ENCODE measurements around the gene SMLR1.

Gene SMLR1

DNA sequence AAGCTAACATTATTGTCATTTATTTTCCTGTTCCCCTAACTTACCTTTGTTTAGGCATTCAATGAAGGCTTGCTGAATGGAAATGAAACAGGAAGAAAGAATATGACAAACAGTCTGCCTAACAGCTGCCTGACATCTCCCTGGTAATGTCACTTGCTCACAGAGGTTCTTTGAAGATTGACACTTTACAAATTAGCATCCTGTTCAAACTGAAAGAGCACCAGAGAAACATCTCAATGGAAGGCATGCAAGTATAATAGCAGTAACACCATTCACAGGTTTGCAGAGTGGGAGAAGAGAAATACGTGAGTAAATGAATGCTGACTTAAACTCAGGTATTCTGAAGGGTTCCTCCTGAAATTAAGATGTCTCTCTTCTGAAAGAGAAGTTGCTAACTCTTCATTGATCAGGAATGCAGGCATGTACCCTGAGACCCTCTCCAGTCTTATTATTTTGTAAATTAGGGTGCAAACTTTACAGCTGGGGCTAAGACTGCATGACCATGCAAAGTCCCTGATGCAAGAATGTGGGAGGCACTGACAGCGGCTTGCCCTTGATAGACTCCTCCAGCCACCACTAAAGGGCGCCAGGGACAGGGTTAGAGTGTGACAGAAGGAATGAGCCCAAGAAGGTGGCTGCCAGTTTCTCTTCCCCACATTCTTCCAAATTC, 1.3 kb upstream of the SMLR1 start:
- no peak for DNase-seq

DNA sequence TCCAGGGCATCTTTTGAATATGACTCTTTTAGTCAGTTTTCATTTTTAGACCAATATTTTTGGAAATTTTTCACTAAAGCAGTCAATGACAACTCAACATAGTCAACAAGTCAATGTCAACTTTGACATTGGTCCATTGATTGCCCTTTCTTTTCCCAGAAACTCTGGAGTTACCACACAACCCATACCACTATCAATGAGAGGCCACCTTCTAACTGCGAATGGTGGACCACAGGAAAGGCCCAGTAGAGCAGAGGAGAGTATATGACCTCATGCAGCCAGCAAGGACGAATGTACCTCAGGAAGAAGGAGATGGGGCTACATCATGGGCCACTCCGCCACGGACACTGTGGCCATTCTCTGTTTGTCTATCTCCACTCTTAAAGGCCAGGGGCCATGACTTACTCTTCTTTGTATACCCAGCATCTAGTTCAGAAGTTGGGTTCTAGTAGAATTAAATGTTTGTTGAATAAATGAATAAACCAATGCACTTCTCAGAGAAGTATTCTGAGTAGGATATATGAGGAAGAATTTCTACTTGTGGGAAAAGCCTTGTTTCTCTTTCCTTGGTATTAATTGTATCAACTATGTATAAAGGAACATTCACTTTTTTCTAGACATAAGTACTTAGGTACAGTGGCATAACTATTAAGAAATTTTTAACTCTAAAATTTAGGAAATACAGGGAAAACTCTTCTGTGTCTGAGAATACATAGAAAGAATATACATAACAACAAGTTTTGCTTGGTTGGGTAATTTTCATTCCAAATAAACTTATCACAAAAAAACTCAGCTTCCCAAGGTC, 562 bp upstream of the SMLR1 start:
- no peak for DNase-seq

DNA sequence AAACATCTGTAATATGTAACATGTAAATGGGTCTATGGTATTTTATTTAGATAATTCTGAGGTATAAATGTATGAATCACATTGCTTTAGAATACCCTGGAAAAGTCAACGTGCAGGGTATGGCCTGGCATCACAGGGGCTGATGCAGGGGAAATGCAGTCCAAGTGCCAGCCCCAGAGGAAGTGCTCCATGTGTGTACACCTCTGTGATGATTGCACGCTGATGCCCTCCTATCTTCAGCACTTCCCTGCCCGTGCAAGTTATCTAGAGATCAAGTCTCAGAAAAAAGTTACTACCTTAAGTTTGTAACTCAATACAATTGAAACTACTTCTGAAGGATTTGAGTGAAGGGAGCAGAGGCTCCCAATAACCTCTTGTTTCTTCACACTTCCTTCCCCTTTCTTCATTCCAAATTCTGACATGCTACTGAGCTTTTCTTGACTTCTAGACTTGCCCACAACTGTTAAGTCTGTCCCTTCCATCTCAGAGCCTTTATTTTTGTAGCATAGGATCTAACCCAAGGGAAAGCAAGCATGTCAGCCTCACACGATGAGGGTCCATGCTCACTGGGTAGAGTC, 2.2 kb downstream of the SMLR1 start:
- DNase-seq, result no peak

DNA sequence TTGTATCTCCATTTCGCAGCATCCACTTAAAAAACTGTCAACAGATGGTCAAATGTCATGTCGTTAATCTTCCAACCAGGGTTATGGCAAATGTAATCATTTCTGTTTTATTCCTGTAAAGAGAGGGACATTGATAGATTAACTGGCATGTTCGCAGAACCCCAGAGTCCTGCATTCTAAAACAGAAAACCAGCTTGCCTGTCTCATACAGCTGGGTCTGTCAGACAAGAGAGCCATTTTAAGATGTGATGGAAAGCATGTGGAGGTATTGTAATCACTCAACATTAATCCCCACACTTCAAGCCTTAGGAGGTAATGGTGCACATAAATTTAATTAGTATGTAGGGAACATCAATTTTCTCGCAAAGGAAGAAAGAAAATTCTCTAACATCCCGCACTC, 4.4 kb downstream of the SMLR1 start:
- DNase-seq, result no peak

DNA sequence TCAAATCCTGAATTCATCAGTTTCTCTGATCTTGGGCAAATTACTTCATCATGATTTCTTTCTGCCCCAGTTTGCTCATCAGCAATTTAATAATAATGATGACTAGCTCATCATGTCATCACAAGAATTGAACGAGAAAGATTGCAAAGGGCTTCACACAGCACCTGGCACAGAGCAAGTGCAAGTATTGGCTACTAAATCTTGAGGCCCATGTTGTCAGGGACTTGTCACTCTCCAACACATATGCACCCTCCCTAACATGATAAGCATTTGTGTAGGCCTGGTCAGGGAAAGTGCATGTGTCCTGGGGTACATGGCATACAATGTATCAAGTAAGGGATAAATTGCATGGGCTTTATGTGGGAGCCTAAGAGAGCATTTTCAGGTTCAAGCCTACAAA, 6.4 kb downstream of the SMLR1 start:
- DNase-seq, result no peak

DNA sequence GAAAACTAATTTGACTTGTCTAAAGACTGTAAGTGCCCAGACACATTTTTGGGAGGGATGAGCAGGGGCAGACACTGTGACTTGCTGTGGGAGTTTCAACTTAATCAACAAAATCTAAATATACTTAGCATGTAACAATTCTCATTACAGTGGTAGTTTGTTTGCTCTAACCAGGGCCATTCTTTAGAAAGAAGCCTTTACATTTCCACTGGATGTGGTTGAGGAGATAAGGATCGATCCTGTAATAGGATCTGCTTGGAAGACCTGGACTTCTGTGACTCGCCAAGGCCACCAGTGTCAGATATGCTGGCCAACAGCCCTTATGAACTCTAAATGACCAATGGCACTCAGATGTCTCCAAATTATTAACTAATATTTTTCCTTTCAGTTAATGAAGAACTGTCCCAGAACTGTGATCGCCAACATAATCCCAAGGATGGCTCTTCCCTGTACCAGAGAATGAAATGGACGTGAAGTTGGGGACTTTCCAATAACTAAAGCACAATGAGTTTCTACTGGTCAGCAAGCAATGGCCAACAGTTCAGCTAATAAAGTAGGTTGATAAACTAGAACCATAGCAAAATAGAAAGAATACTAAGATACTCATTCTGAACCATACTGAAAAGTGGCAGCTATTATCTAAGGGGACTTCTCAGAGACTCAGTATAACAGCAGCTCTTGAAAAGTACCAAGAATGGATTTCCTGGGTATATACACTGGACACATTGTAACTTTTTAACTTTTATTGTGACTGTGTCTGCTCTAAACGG, 7.5 kb downstream of the SMLR1 start:
- DNase-seq, result no peak

DNA sequence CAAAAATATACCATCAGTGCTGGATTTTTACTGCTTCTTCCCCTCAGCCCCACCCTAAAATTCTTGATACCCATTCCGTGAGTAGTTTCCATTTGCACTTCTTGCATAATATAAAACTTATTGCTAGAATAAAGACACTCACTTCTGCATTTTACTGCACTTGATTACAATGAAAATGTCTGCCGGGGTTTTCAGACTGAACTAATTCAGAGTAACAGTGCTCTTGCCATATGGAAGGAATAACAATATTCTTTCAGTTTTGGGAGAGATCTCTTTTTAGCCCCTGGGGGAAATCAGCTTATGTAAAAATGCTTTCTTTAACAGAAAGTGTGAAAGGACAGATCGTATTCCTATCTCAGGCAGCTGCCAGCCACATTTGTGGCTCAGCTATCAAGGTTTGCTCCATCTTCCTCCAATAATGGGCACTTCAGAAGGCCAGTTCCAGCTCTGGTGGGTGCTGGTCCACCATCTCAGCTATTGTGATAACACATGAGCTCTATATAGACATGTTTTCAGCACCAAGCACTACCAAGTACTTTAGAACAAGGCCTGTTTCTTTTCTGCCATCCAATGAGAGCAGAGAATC, 8.9 kb downstream of the SMLR1 start:
- DNase-seq, result no peak

DNA sequence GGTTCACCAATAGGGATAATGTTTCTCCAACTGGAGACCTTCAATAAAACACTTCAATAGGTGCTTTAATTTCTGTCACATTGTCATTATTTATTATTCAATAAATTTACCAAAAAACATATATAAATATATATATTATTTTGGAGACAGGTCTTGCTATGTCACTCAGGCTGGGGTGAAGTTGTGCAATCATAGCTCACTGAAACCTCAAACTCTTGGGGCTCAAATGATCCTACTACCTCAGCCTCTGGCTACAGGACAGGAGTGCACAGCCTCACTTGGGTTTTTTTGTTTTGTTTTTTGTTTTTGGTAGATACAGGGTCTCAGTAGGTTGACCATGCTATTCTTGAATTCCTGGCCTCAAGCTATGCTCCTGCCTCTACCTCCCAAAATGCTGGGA, 9.9 kb downstream of the SMLR1 start:
- no peak for DNase-seq

DNA sequence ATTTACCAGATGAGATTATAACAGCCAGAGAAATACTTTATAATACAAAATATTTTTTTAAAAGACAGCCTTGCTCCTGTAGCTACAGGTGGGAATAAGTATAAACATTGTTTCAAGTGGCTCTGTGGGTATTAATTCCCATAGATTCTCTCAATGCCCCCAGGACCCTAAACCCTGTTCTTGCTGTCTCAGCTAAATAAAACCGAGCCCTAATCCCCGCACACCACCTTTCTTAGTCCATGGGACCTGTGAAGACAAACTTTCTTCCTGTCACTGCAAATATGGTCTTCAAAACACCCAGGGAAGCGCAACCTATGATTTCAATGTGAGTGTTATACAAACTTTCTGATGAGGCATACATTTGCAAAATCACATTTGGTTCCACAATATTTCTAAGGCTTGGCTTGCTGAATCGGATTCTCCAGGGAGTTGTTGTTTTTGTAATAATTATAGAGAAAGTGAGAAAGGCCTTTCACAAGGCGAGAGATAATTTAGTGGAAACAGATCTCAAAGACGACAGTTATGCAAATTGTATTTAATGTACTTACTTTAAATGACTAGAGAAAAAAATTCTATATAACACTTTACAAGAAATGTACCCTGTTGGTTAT, 11.1 kb downstream of the SMLR1 start:
- DNase-seq, result no peak

DNA sequence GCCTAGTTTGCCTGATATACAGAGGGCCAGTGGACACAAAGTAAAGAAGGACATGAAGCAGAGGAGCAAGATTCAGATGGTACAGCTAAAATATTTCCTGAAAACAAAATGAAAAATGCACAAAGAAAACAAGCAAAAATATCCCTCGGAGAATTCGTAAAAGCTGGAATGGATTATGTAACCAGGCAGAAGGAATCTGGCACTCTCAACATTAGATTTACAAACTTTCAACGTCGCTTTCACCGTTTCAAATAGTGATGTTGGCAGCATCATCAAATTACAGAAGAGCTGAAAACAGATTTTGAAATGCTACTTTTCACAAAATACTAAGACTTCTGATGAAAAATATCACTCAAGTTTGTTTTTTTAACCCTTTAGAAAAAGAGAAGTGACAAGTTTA, 11.7 kb downstream of the SMLR1 start:
- no peak for DNase-seq

DNA sequence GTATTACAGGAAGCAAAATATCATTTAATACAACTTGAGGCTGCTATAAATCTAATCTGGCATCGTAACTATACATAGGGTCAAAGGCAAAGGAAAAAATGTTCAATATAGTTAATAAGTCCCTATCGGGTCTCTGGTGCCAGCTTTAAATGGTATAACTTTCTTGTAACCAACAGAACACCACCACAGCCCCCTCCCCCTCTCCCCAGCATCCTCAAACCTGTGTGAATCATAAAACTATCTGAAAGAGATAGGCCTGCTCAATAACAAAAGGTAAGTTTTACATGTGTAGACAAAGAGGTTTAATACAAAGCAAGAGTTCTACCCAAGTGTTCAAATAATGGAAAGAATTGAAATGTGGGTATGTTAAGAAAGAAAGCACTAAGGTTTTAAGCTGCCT, 12.2 kb downstream of the SMLR1 start:
- DNase-seq, result no peak

DNA sequence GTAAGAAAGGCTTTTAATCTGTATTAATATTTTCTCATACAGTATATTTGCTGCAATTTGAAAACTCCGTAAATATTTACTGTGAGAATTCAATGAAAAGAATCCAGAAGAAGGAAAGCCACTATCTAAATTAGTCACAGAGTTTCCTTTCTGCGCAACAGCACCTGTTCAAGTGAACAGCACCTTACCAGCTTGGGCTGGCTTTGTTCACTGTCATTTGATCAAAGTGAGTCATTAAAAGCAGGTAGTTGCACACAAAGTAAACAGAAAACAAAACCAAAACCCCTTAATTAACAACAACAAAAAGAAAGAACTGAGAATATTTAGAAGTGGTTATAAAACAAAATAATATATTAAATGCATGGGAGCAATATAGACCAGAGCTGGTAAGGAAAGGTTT, 12.8 kb downstream of the SMLR1 start:
- peak; percentile 26 for DNase-seq

DNA sequence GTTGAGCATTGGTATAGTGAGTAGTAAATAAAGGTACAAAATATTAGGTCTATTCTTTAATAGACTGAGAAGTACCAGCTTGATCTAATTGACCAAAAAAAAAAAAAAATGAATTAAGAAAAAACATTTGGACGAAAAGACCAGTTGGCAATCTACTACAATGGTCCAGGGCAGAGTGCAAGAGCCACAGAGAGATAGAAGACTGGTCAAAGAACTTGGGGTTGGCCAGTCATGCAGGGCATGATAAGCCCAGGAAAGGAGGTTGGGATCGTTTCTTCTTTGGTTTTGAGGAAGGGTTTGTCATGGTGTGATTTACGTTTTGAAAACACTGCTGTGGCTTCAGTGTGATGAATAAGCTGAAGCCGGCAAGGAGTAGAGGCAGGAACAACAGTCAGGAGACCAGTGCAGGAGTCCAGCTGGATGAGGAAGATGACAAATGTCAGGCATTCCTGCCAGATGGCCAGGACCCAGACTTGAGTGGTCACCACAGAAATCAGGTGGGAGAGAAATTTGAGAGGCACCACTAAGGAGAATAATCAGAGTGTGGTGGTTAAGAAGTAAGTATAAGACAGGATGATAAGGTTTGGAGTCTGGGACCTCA, 14.0 kb downstream of the SMLR1 start:
- DNase-seq, result no peak

DNA sequence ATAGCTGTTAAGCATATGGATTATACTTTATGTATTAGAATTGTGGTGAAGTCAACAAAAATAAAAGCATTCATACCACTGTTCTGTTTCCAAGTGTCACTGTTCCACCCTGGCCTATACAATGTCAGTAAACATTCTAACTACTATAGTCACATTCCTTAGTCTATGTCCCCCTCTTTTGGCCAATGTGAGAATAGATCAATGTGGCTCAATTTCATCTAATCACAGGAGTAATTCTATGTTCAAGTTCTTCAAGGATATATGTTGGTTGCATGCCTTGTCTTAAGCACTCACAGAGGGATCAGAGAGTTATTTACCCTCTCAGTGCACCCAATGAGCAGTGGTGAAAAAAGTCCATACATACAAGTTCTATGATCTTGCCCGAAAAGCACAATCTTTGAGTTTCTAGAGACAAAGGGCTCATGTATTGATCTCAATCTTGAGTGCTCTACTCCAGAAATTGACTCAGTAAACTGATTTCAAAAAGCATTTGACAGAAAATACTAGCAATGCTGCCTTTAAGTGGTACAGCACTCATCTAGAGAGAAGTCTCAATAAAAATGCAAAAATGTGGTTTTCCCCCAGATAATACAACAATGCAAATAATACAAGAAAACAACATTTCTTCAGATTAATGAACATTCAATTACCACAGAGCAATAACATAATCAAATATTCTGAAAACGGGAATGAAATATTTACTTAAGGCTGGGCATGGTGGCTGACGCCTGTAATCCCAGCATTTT, 16.5 kb downstream of the SMLR1 start:
- peak; percentile 45 for DNase-seq

DNA sequence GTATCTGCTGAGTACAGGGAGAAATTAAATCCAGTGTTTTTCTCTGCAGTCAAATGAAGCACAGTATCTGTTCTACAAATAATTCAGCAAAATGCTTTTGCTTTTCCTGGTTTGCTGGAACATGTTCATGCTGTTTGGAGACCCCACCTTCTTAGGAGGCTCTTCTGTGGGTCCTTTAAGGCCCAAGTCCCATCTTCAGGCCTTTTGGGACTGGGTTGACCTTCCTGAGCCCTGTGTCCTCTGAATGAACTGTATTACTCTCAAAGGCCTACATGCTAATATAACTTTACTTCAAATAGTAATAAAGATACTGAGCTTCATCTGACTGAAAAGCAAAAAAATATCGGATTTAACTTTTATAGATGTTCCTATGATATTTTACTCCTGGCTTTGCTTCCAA, 19.3 kb downstream of the SMLR1 start:
- no peak for DNase-seq

DNA sequence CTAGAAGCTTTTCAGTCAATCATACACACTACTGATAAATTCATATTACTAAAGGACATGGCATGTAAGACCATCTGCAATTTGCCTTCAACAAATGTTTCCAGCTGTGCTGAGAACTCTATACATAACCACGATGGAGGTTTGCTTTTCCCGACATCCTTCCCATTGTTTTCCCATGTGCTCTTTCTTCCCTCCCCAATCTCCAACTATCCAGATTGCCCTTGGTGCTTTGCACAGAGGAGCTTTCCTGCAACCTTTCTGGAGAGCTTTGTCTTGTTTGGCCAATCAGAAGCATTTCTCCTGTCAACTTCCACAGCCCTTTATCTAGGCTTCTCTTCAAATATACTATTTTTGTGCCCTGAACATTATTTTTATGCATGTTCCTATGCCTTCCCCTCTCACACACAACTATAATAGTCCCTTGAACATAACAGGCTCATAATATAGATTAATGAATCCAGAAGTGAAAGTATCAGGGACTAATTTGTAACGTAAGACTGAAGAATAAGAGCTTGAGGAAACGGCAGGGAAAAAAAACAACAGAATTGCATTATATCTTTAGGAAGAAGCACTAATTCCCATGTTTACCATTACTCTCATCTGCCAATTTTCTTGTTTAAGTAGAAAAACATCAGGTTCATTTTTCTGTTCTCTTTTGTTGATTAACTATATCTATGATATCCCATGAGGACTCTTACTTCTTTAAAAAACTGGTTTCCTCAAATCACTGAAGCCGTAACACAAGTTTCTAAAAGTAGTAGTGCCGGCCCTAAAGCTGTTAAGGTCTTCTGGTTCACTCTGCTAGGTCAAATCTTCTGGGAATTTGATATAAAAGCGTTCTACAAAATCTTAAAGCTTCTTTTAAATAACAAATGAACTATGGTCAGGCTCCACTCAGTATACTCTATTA, 20.1 kb downstream of the SMLR1 start:
- no peak for DNase-seq

DNA sequence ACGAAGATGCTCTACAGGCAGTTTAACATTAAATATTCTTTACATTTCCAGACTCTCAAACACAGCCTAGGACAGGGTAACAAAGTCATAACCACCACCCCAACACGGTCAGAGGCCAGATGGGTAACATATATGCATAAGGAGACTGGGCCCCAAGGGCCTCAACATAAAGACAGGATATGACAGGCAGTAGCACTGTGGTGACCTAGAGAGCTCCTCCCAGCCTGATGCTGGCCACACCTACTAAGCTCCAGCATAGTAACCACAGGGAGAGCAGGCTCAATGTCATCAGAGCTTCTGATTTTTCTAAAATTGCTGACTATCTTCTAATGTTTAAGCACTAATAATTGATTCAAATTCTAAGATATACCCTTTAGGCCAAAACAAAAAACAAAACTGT, 21.7 kb downstream of the SMLR1 start:
- no peak for DNase-seq

DNA sequence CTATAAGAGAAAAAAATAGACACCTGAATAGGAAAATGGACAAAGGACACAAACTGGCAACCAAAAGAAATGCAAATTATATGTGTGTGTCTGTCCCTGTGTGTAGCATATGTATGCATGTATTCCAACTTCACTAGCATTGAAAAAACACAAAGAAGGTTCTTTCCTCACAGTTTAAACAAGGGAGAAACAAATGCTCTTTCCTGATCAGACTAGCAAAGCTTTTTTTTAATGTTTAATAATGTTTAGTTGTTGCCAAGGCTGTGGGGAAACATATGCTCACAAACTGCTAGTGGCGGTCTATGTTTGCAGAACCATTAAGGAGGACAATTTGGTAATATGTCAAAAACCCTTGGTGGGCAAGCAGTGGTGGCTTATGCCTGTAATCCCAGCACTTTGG, 22.4 kb downstream of the SMLR1 start:
- no peak for DNase-seq

DNA sequence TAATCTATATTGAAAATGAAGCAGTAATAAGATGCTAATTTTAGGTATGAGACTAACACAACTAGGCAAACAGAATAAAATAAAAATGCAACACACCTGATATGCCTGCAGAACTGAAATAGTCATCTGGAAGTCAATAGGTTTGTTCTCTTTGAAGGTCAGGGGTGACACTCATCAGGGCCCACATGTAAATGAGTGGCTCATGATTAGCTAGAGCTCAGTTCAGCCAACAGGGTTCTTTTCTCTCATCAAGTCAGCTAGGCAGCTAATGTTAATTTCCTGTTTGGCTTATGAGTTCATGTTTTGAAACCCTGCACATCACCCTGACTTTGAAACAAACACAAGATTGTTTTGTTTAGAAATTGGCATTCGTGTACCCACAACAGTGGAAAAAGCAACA, 23.8 kb downstream of the SMLR1 start:
- no peak for DNase-seq

DNA sequence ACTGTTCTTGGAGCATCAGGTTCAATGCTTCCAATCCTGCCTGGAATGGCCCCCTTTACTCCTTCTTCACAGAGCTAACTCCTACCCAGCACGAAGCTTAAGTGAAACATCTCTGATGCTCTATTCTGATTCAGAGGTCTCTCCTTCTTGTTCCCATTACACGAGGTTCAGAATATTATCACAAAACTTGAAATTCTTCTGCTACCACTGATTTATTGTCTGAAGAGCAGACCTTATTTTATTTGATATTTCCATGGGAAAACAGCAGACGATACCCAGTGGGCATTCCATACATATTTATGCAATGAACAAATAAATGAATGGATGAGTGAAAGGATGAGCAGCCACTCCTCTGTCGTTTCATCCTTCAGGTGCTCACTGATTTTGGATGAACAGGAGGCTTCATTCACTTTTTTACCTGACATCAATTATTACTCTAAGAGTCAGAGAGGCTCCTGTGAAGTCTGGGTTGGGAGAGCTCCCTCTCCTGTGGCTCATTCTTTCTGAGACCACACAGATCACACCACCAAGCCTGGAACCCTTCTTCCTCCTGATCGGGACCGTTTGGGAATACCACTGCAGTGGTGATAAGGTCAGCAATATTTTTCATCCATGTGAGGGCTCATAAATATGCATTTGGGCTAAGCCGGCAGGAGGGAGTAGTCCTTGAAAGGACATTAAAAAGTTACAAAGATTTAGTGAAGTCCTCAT, 25.8 kb downstream of the SMLR1 start:
- DNase-seq, result no peak

All from NCI-H1105 (cell line).